HG03457 (cell line): ENCODE measurements around the gene RELA.
"Not testable (repeated sequence)": the region's sequence is repeated elsewhere in the genome, so short reads cannot be mapped to it uniquely, and the experiment has no call there.

Source experiments
- ATAC-seq: cut with Tn5 transposase; IDR thresholded peaks from one replicate; pipeline ENCODE4 v1.9.1; 2021; ENCODE audit warnings: moderate number of reproducible peaks; ENCODE audit not compliant: unreplicated experiment

RELA gene

DNA sequence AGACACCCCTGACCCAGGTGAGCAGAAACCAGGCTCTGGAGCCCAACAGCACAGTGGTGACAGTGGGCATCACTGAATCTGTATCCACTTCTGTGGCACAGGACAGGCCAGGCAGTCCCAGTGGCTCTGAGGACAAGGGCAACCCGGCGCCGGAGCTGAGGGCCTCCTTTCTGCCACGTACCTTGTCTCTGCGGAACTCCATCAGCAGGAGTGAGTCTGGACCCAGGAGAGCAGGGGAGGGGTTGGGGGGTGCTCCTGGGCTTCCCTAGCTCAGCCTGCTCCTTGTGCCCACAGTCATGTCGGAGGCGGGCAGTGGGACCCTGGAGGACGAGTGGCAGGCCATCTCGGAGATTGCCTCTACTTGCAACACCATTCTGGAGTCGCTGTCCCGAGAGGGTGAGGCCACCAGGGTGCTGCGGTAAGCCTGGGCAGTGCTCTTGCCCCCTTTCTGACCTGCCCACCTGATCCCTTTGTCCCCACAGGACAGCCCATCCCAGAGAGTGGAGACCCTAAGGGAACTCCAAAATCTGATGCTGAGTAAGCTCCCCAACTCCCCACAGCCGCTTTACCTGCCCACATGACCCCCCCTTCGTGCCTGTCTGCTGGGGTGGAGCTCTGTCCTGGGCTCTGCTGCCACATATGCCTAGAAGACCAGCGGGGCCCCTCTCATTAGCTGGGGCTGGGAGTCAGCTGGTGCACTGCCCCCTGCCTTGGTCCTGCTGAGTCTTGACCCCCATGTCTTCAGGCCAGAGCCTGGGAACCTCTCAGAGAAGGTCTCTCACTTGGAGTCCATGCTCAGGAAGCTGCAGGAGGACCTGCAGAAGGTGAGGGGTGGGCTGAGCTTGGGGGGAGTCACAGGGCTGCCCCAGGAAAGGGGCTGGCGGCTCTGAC is 12.8 kb downstream of the RELA start:
- no peak for ATAC-seq

GRCh38 chr11:65648997-65649493 is 13.7 kb downstream of the RELA start:
- no peak for ATAC-seq

DNA sequence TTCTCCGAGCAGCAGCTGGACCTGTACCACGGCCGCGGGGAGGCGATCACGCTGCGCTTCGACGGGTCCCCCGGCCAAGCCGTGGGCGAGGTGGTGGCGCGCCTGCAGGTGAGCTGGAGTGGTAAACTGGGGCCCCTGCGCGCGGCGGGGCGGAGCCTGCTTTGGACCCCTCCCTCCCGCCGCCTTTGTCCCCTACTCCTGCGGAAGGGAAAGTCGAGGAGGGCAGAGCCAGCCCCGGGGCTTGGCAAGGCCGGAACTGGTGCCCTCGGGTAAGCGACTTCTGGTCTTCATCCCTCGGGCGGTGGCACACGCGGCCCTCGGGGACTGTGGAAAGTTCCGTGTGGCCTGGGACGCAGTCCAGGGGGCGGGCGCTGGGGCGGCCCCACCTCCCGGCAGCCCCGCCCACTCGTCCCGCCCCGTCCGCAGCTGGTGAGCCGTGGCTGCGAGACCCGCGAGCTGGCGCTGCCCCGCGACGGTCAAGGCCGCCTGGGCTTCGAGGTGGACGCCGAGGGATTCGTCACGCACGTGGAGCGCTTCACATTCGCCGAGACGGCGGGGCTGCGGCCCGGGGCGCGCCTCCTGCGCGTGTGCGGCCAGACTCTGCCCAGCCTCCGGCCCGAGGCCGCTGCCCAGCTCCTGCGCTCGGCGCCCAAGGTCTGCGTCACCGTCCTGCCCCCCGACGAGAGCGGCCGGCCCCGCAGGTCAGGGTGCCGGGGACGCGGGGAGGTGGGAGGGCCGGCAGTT is 15.6 kb downstream of the RELA start:
- ATAC-seq, result no peak

DNA sequence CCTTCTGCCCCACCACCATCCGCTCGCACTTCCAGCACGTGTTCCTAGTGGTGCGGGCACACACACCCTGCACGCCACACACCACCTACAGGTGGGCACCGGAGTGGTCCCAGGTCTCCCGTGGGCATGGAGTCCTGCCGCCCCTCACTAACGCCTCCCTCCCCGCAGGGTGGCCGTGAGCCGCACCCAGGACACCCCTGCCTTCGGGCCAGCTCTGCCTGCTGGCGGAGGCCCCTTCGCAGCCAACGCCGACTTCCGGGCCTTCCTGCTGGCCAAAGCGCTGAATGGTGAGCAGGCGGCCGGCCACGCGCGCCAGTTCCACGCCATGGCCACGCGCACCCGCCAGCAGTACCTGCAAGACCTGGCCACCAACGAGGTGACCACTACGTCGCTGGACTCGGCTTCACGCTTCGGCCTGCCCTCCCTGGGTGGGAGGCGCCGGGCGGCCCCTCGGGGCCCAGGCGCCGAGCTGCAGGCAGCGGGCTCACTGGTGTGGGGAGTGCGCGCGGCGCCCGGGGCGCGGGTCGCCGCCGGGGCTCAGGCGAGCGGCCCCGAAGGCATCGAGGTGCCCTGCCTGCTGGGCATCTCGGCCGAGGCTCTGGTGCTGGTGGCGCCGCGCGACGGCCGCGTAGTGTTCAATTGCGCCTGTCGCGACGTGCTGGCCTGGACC is 16.3 kb downstream of the RELA start:
- ATAC-seq, result no peak

DNA sequence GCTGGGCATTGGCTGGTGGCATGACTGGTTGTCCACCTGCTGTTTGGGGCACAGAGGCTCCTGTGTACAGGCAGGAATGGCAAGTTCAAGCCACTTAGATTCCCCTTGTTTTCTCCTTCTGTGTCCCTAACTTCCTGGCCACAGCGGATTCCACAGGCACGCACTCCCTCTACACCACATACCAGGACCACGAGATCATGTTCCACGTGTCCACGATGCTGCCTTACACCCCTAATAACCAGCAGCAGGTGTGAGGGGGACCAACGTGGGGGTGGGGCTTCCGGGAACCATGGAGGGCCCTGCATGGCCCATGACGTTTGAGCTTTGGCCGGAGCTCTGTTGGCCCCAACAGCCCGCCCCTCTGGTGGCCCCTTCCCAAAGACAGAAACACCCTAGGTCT is 17.0 kb downstream of the RELA start:
- ATAC-seq, result no peak

- no peak for ATAC-seq
Measured at GRCh38 chr11:65644837-65645236, 17.9 kb downstream of the RELA start.

GRCh38 chr11:65643971-65644370 is 18.7 kb downstream of the RELA start:
- ATAC-seq, result no peak

DNA sequence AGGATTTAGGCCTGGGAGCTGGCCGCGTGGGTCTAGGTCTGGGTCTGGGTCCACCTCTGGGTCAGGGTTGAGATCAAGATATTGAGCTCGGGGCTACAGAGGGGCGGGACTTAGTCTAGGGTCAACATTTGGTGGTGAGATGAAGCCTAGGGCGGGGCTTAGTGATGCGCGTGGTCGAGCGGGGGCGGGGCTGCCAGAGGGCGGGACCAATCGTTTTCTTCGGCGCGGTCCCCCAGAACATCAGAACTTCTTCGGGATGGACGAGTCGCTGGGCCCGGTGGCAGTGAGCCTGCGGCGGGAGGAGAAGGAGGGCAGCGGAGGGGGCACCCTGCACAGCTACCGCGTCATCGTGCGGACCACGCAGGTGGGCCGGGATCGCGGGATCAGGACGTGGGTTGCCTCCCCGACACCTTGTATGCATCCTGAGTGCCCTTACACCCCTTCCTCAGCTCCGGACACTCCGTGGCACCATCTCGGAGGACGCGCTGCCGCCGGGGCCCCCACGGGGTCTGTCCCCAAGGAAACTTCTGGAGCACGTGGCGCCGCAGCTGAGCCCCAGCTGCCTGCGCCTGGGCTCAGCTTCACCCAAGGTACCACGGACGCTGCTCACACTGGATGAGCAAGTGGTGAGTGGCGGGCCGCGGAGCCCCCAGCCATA is 20.6 kb downstream of the RELA start:
- ATAC-seq, result no peak

DNA sequence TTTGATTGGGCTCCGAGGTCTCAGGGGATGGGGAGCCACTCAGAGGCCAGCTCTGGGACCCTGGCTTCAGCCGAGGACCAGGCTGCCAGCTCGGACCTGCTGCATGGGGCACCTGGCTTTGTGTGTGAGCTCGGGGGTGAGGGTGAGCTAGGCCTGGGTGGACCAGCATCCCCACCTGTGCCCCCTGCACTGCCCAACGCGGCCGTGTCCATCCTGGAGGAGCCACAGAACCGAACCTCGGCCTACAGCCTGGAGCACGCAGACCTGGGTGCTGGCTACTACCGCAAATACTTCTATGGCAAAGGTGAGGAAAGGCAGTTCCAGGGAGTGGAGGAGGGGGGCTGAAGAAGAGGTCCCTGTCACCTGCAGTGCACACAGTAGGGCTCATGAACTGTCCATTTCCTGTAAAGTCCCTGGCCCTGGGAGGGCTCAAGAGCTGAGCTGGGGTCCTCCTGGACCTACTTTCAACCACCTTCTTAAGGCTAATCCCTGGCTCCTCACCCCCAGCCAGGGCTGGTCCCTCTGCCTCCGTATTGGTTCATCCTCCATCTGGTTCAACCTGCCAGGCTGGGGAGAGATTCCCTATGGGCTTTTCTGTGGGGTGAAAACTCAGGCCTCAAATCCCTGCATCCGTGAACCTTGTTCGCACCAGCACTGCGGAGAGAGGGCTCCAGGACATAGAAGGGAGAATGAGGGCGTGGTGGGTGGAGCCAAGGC is 21.3 kb downstream of the RELA start:
- no peak for ATAC-seq

DNA sequence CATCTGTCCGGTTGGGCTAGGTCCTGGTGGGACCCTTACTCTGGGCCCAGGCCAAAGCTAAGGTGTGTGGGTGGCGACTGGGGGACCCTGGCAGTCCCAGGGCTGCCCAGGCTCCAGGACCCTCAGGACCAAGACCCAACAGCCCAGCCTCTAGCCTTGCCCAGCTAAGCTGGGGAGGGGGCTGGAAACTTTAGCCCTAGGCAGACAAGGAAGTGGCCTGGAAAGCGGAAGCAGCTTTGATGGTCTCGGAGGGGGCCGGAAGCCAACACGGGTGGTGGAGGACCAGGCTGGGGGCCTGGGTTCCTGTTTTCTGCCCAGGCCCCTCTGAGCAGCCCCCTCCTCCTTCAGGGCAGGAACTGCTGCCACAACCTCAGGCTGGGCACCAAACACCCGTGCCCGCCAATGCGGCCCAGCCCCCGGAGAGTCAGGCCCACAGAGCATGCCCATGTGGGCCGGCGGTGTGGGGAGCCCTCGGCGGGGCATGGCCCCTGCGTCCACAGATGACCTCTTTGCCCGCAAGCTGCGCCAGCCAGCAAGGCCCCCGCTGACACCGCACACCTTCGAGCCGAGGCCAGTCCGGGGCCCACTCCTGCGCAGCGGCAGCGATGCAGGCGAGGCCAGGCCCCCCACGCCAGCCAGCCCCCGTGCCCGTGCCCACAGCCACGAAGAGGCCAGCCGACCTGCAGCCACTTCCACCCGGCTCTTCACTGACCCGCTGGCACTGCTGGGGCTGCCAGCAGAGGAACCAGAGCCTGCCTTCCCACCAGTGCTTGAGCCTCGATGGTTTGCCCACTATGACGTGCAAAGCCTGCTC is 22.0 kb downstream of the RELA start:
- ATAC-seq, result no peak

- no peak for ATAC-seq
Measured at GRCh38 chr11:65639623-65640482, 22.9 kb downstream of the RELA start.

- not testable (repeated sequence) for ATAC-seq
Measured at GRCh38 chr11:65639228-65639597, 23.5 kb downstream of the RELA start.

- ATAC-seq, result no peak
Measured at GRCh38 chr11:65637794-65638419, 24.8 kb downstream of the RELA start, which contains the start of gene SIPA1. SIPA1 (plus strand) TSS chr11:65638101; CDS start chr11:65640922, 2,821 bp downstream.

DNA sequence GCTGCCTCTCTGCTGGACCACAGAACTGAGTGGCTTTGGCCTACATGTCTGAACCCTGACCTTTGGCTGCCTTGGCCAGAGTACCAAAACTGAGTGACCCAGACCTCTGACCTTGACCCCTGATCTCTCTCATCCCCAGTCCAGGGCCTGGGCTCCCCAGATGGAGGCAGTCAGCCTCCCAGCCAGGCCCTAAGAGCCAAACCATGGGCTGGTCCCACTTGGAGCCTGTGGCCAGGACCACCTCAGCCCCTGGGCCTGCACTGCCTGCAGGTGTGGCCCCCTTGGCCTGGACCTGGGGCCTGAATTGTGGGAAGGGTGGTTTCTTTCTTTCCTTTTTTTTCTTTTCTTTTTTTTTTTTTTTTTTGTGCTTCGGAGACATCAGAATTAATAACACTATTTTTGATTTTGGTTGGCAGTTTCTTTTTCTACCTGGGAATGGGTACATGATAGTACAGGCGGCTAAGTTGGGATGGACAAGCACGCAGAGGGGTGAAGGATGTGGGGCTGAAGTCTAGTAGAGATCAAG is 25.6 kb downstream of the RELA start:
- no peak for ATAC-seq

- no peak for ATAC-seq
Measured at GRCh38 chr11:65636108-65637031, 26.3 kb downstream of the RELA start.

- ATAC-seq, result no peak
Measured at GRCh38 chr11:65634905-65635731, 27.6 kb downstream of the RELA start.
